Endothelial cell (in vitro differentiated cells): Measurements from ENCODE around the gene SPPL2B. TPM values are rescaled to one million over a fixed set of nuclear protein-coding genes. Genes with fewer than 3 reads are reported as not detected.
A peak's percentile ranks its signal among the peaks of the same experiment; 100 is the strongest.

Experiments
- DNase-seq: peaks from one replicate; pipeline ENCODE4 v3.0.0; 2021; ENCODE audit warnings: low spot score
- H3K27ac Mint-ChIP-seq: one replicate; pipeline ENCODE4 v1.8.0; 2021; ENCODE audit warnings: mixed read lengths, inconsistent platforms; ENCODE audit not compliant: unreplicated experiment
- H3K27me3 Mint-ChIP-seq: one replicate; pipeline ENCODE4 v1.8.0; 2021; ENCODE audit warnings: mild to moderate bottlenecking, moderate library complexity, mixed read lengths, inconsistent platforms; ENCODE audit not compliant: unreplicated experiment
- H3K36me3 Mint-ChIP-seq: one replicate; pipeline ENCODE4 v1.8.0; 2021; ENCODE audit warnings: mild to moderate bottlenecking, low read depth, mixed read lengths, inconsistent platforms; ENCODE audit not compliant: unreplicated experiment
- H3K4me1 Mint-ChIP-seq: one replicate; pipeline ENCODE4 v1.8.0; 2021; ENCODE audit warnings: mild to moderate bottlenecking, mixed read lengths, inconsistent platforms; ENCODE audit not compliant: unreplicated experiment
- H3K4me3 Mint-ChIP-seq: one replicate; pipeline ENCODE4 v1.8.0; 2021; ENCODE audit warnings: mild to moderate bottlenecking, mixed read lengths, inconsistent platforms; ENCODE audit not compliant: unreplicated experiment
- H3K9me3 Mint-ChIP-seq: one replicate; pipeline ENCODE4 v1.8.0; 2021; ENCODE audit warnings: mixed read lengths, inconsistent platforms; ENCODE audit not compliant: unreplicated experiment
- total RNA-seq: library from RNA; stranded (reverse); fragmentation: NEBNext Ultra II Directional; extraction: Animal tissue kit (Norgen Biotek cat#: 25700); gene quantifications from one replicate; pipeline ENCODE4 v1.2.1, GENCODE V29; 2021; ENCODE audit not compliant: unreplicated experiment
- TF ChIP-seq, protein P1 (sequence below): fragments of 200-600 bp; sonication (generic); IDR thresholded peaks from one replicate; pipeline ENCODE4 v1.5.0; 2021; ENCODE audit warnings: antibody characterized with exemption; ENCODE audit not compliant: unreplicated experiment

SPPL2B gene
- total RNA-seq, 1 donor from 2014 or later, result 75.2 TPM

- H3K4me3 Mint-ChIP-seq, result peak overlapping the region; percentile 20
- TF ChIP-seq, protein P1, sequence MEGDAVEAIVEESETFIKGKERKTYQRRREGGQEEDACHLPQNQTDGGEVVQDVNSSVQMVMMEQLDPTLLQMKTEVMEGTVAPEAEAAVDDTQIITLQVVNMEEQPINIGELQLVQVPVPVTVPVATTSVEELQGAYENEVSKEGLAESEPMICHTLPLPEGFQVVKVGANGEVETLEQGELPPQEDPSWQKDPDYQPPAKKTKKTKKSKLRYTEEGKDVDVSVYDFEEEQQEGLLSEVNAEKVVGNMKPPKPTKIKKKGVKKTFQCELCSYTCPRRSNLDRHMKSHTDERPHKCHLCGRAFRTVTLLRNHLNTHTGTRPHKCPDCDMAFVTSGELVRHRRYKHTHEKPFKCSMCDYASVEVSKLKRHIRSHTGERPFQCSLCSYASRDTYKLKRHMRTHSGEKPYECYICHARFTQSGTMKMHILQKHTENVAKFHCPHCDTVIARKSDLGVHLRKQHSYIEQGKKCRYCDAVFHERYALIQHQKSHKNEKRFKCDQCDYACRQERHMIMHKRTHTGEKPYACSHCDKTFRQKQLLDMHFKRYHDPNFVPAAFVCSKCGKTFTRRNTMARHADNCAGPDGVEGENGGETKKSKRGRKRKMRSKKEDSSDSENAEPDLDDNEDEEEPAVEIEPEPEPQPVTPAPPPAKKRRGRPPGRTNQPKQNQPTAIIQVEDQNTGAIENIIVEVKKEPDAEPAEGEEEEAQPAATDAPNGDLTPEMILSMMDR, result no peak
- peaks cover 9% of the 10 kb centered on the region for H3K36me3 Mint-ChIP-seq
- peak overlapping the region; percentile 28 for H3K27ac Mint-ChIP-seq
- H3K27me3 Mint-ChIP-seq, result peaks cover 8% of the 10 kb centered on the region
- H3K9me3 Mint-ChIP-seq, result peaks cover 4% of the 10 kb centered on the region
- DNase-seq, result no peak
- peaks cover 11% of the 10 kb centered on the region for H3K4me1 Mint-ChIP-seq
Observed at GRCh38 chr19:2335848-2336247, 7.4 kb downstream of the SPPL2B start.

- H3K4me3 Mint-ChIP-seq, result peak overlapping the region; percentile 20
- H3K36me3 Mint-ChIP-seq, result peaks cover 13% of the 10 kb centered on the region
- no peak for DNase-seq
- H3K4me1 Mint-ChIP-seq, result peaks cover 7% of the 10 kb centered on the region
- peaks cover 4% of the 10 kb centered on the region for H3K9me3 Mint-ChIP-seq
- H3K27ac Mint-ChIP-seq, result no peak overlapping the region
- TF ChIP-seq, protein P1, result no peak
- peaks cover 10% of the 10 kb centered on the region for H3K27me3 Mint-ChIP-seq
Observed at GRCh38 chr19:2336528-2337328, 8.2 kb downstream of the SPPL2B start.

DNA sequence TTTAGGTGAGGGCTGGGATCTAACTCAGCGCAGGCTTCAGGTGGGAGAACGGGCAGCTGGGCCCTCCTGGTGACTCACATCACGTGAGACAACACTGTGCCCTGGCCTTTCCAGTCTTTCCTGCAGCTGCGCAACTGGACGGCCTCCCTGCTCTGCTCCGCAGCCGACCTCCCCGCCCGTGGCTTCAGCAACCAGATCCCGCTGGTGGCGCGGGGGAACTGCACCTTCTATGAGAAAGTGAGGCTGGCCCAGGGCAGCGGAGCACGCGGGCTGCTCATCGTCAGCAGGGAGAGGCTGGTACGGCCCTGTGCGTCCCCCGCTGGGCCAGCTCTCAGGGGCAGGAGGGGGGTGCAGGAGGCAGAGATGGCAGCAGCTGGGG is 8.8 kb downstream of the SPPL2B start:
- no peak overlapping the region for H3K27ac Mint-ChIP-seq
- no peak overlapping the region for H3K4me3 Mint-ChIP-seq
- TF ChIP-seq, protein P1, result peak; percentile 52
- H3K36me3 Mint-ChIP-seq, result peaks cover 14% of the 10 kb centered on the region
- DNase-seq, result no peak
- H3K4me1 Mint-ChIP-seq, result peaks cover 7% of the 10 kb centered on the region
- peaks cover 10% of the 10 kb centered on the region for H3K27me3 Mint-ChIP-seq
- peaks cover 4% of the 10 kb centered on the region for H3K9me3 Mint-ChIP-seq

DNA sequence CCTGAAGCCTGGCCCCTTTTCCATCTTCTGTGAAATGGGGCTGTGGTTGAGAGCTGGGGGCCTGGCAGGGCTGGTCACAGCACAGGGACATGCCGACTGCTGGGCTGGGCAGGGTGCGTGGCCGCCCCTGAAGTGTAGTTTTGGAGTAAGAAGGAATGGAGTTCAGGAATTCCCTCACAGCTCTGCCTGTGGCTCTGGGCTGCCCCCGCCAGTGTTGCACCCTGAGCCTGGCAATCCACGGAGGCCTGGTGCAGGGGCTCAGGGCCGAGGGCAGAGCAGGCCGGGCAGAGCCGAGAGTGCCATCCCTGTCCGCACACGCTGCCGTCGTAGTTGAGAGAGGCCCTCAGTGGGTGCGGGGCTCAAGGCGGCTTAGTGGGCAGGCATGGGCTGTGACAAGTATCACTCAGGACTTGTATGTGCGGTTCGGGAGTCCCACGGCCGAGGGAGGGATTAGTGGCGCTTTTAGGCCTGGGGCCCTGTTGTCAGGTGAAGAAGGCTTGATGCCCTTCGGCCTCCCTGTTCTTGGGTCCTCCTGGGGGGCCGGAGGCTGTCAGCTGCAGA is 9.7 kb downstream of the SPPL2B start:
- H3K36me3 Mint-ChIP-seq, result peaks cover 14% of the 10 kb centered on the region
- no peak overlapping the region for H3K4me3 Mint-ChIP-seq
- H3K27ac Mint-ChIP-seq, result no peak overlapping the region
- peaks cover 10% of the 10 kb centered on the region for H3K27me3 Mint-ChIP-seq
- DNase-seq, result no peak
- peaks cover 4% of the 10 kb centered on the region for H3K9me3 Mint-ChIP-seq
- TF ChIP-seq, protein P1, result no peak
- peaks cover 7% of the 10 kb centered on the region for H3K4me1 Mint-ChIP-seq
